ENCODE results near the gene IL2.

Gene IL2

GRCh38 chr4:122476745-122477144 lies 20.2 kb upstream of the IL2 start:
- DNase-seq (ENCODE audit: low spot score), result no peak
- no peaks in the 10 kb centered on the region for H3K27me3 ChIP-seq (ENCODE audit: insufficient read depth, poor library complexity, severe bottlenecking)
- H3K9me3 ChIP-seq (ENCODE audit: severe bottlenecking), result no peaks in the 10 kb centered on the region
- no peaks in the 10 kb centered on the region for H3K36me3 ChIP-seq (ENCODE audit: low read depth)
- H3K27ac ChIP-seq (ENCODE audit: poor library complexity, severe bottlenecking), result no peak overlapping the region
- no peak overlapping the region for H3K4me3 ChIP-seq (ENCODE audit: severe bottlenecking)
- ATAC-seq (ENCODE audit: low read depth), result no peak
- no peaks in the 10 kb centered on the region for H3K4me1 ChIP-seq (ENCODE audit: insufficient read depth, poor library complexity, severe bottlenecking)
- TF ChIP-seq CTCF (IDR thresholded peaks at IDR 0.05; ENCODE audit: poor library complexity, severe bottlenecking), result no peak

DNA sequence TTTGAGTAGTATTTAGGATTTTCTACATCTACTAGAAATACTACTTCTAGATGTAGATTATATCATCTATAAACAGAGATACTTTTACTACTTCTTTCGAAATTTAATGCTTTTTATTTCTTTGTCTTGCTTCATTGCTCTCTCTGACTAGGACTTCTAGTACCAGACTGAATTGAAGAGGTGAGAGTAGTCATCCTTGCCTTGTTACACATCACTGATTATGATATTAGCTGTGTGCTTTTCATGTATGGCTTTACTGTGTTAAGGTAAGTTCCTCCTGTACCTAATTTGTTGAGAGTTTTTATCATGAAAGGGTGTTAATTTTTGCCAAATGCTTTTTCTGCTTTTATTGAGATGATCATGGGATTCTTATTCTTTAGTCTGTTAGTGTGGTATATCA lies 19.6 kb upstream of the IL2 start:
- H3K27ac ChIP-seq (ENCODE audit: poor library complexity, severe bottlenecking), result no peak overlapping the region
- DNase-seq (ENCODE audit: low spot score) (no peak), ATAC-seq (ENCODE audit: low read depth) (no peak)
- H3K36me3 ChIP-seq (ENCODE audit: low read depth), result no peaks in the 10 kb centered on the region
- no peak overlapping the region for H3K4me3 ChIP-seq (ENCODE audit: severe bottlenecking)
- H3K9me3 ChIP-seq (ENCODE audit: severe bottlenecking), result no peaks in the 10 kb centered on the region
- H3K27me3 ChIP-seq (ENCODE audit: insufficient read depth, poor library complexity, severe bottlenecking), result no peaks in the 10 kb centered on the region
- no peak for TF ChIP-seq CTCF (IDR thresholded peaks at IDR 0.05; ENCODE audit: poor library complexity, severe bottlenecking)
- H3K4me1 ChIP-seq (ENCODE audit: insufficient read depth, poor library complexity, severe bottlenecking), result no peaks in the 10 kb centered on the region

DNA sequence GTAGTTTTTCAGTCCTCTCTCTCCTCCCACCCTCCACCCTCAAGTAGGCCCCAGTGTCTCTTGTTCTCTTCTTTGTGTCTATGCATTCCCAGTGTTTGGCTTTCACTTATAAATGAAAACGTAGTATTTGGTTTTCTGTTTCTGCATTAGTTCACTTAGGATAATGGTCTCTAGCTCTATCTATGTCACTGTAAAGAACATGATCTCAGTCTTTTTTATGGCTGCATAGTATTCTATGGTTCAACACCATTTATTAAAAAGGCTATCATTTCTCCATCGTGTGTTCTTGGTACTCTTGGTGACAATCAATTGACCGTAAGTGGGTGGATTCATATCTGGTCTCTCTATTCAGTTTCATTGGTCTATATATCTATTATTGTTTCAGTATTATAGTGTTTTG lies 18.7 kb upstream of the IL2 start:
- Histone ChIP-seq H3K36me3 (ENCODE audit: low read depth) (no peaks in the 10 kb centered on the region), H3K9me3 (ENCODE audit: severe bottlenecking) (no peaks in the 10 kb centered on the region), H3K4me1 (ENCODE audit: insufficient read depth, poor library complexity, severe bottlenecking) (no peaks in the 10 kb centered on the region), H3K27me3 (ENCODE audit: insufficient read depth, poor library complexity, severe bottlenecking) (no peaks in the 10 kb centered on the region), H3K4me3 (ENCODE audit: severe bottlenecking) (no peak overlapping the region), H3K27ac (ENCODE audit: poor library complexity, severe bottlenecking) (no peak overlapping the region)
- DNase-seq (ENCODE audit: low spot score) (no peak), ATAC-seq (ENCODE audit: low read depth) (no peak)
- TF ChIP-seq CTCF (IDR thresholded peaks at IDR 0.05; ENCODE audit: poor library complexity, severe bottlenecking), result no peak

DNA sequence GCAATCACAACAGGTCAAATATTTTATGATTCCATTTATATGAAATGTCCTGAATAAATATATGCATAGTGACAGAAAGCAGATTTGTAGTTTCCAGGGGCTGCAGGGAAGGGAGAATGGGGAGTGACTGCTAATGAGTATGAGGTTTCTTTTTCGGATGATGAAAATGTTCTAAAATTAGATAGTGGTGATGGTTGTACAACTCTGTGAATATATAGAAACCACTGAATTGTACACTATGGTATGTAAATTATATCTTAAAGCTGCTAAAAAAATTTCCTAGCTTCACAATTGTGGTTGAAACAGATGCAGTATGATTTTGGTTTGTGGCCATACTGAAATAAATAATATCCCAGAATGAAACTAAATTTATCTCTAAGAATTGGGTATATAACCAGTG lies 12.9 kb upstream of the IL2 start:
- ATAC-seq (ENCODE audit: low read depth) (no peak), DNase-seq (ENCODE audit: low spot score) (no peak)
- no peaks in the 10 kb centered on the region for H3K9me3 ChIP-seq (ENCODE audit: severe bottlenecking)
- no peak overlapping the region for H3K27ac ChIP-seq (ENCODE audit: poor library complexity, severe bottlenecking)
- TF ChIP-seq CTCF (IDR thresholded peaks at IDR 0.05; ENCODE audit: poor library complexity, severe bottlenecking), result no peak
- H3K36me3 ChIP-seq (ENCODE audit: low read depth), result no peaks in the 10 kb centered on the region
- no peaks in the 10 kb centered on the region for H3K4me1 ChIP-seq (ENCODE audit: insufficient read depth, poor library complexity, severe bottlenecking)
- H3K4me3 ChIP-seq (ENCODE audit: severe bottlenecking), result no peak overlapping the region
- H3K27me3 ChIP-seq (ENCODE audit: insufficient read depth, poor library complexity, severe bottlenecking), result no peaks in the 10 kb centered on the region

DNA sequence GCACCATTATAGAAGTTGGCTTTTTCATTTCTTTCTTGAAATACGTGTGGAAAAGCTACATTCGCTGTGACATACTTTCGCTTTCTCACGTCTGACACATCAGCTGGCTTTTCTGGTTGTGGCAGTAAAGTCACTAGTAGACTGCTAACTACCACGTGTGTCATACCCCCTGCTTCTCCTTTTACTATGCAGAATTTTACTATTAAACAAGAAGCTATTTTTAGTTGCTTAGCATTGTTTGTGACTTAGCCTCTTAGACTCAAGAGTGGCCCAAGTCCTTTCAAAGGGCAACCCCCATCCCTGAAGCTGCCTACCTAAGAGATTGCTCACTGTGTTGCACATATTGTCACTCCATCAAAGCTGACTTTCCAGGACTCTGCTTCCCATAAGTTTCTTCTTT lies 2.1 kb upstream of the IL2 start:
- peak overlapping the region; percentile 10 for H3K4me3 ChIP-seq (ENCODE audit: severe bottlenecking)
- no peak for DNase-seq (ENCODE audit: low spot score)
- no peaks in the 10 kb centered on the region for H3K36me3 ChIP-seq (ENCODE audit: low read depth)
- TF ChIP-seq CTCF (IDR thresholded peaks at IDR 0.05; ENCODE audit: poor library complexity, severe bottlenecking), result no peak
- H3K27me3 ChIP-seq (ENCODE audit: insufficient read depth, poor library complexity, severe bottlenecking), result no peaks in the 10 kb centered on the region
- H3K27ac ChIP-seq (ENCODE audit: poor library complexity, severe bottlenecking), result no peak overlapping the region
- H3K9me3 ChIP-seq (ENCODE audit: severe bottlenecking), result peaks cover 3% of the 10 kb centered on the region
- no peaks in the 10 kb centered on the region for H3K4me1 ChIP-seq (ENCODE audit: insufficient read depth, poor library complexity, severe bottlenecking)
- ATAC-seq (ENCODE audit: low read depth), result peak; percentile 53; the same call in 2 of the 3 replicates

Measured in RWPE2 (cell line).